Gastroesophageal sphincter (tissue), 4 donors: ENCODE results near the gene SDK2. TPM values are rescaled to one million over a fixed set of nuclear protein-coding genes. Genes with fewer than 3 reads are reported as not detected.

Experiments used
- ATAC-seq: fragments of 150-250 bp; one replicate; pipeline ENCODE4 v1.9.1; 2016; ENCODE audit warnings: mild to moderate bottlenecking, moderate library complexity
- H3K27ac ChIP-seq, 4 donors: fragments of 200-600 bp; sonication (generic) in 3 of 4; 1 replicate in 3 of 4; 2 replicates in 1 of 4; pipeline ENCODE4 v1.5.1; 2016 to 2019
- H3K27me3 ChIP-seq: fragments of 200-600 bp; sonication (generic); one replicate; pipeline ENCODE4 v1.5.1; 2019
- H3K36me3 ChIP-seq, 2 donors: fragments of 200-600 bp; sonication (generic); one replicate each; pipeline ENCODE4 v1.5.1; 2019; ENCODE audit warnings: control low read depth in 1 of 2
- H3K4me1 ChIP-seq, 3 donors: fragments of 200-600 bp; sonication (generic); 1 replicate in 2 of 3; 2 replicates in 1 of 3; pipeline ENCODE4 v1.5.1; 2016 to 2019; ENCODE audit warnings: control low read depth in 2 of 3
- H3K4me3 ChIP-seq, 2 donors: fragments of 200-600 bp; sonication (generic); one replicate each; pipeline ENCODE4 v1.5.1; 2019; ENCODE audit warnings: mild to moderate bottlenecking in 1 of 2, moderate library complexity in 1 of 2
- H3K9me3 ChIP-seq, 3 donors: fragments of 200-600 bp; sonication (generic); one replicate each; pipeline ENCODE4 v1.5.1; 2017 to 2019; ENCODE audit warnings: control low read depth in 2 of 3
- EP300 ChIP-seq: sonication (generic); formaldehyde crosslinking; IDR thresholded peaks from one replicate; pipeline ENCODE4 v1.6.1; 2017; ENCODE audit warnings: antibody characterized with exemption, mild to moderate bottlenecking
- POLR2A ChIP-seq, 2 donors: fragments of 450-650 bp; IDR thresholded peaks; one replicate each; pipeline ENCODE4 v1.6.1; 2017; ENCODE audit warnings: antibody characterized with exemption in 2 of 2, mild to moderate bottlenecking in 2 of 2, moderate library complexity in 1 of 2
- POLR2AphosphoS5 ChIP-seq: sonication (generic); formaldehyde crosslinking; IDR thresholded peaks from one replicate; pipeline ENCODE4 v1.6.1; 2017; ENCODE audit warnings: antibody characterized with exemption
- WGBS, 2 donors: methylation state at CpG; one replicate each; pipeline ENCODE4 v1.1.5; 2018; ENCODE audit warnings: low coverage in 1 of 2; 5-methylcytosine and 5-hydroxymethylcytosine counted together
- total RNA-seq, 4 donors: library from RNA; depleted of rRNA; stranded (reverse); fragments of >200 nt; gene quantifications; one replicate each; pipeline ENCODE4 v1.1.0, GENCODE V29; 2016
- TF ChIP-seq, protein P1 (sequence below), 4 experiments: fragments of 200-600 bp in 2 of 4; fragments of 450-650 bp in 2 of 4; sonication (generic) in 1 of 4; IDR thresholded peaks; one replicate each; pipeline ENCODE4 v1.5.1; 2017 to 2019; ENCODE audit warnings: antibody characterized with exemption in 4 of 4, mild to moderate bottlenecking in 2 of 4, moderate library complexity in 2 of 4

Gene SDK2
- total RNA-seq, 4 donors from 2014 or later = 0.31 to 2.0 (median 0.78) TPM

DNA sequence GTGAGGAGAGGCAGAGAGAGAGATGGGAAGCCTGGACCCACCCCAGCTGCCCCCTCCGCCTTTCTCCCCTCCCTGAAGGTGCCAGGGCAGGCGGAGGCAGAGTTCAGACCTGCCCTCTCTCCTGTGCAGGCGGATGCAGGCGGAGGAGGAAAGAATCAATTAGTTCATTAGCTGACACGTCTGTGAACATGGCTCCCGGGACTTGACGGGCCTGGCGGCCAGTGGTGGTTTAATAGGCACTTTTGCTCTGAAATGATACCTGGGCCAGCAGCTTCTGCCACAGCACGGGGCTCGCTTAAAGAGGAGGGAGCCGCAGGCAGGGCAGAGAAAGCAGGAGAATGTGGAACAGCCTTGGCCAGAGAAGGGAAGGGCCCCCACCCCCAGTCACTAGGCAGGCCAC, 98.1 kb downstream of the SDK2 start:
- no peak for ATAC-seq
- Histone ChIP-seq H3K4me1 (no peaks in the 10 kb centered on the region), H3K27me3 (peaks cover 15% of the 10 kb centered on the region), H3K4me3 (no peak overlapping the region), H3K27ac (no peak overlapping the region), H3K36me3 (no peaks in the 10 kb centered on the region), H3K9me3 (no peaks in the 10 kb centered on the region)
- TF ChIP-seq POLR2A (IDR thresholded peaks at IDR 0.05) = no peak
- TF ChIP-seq, protein P1, sequence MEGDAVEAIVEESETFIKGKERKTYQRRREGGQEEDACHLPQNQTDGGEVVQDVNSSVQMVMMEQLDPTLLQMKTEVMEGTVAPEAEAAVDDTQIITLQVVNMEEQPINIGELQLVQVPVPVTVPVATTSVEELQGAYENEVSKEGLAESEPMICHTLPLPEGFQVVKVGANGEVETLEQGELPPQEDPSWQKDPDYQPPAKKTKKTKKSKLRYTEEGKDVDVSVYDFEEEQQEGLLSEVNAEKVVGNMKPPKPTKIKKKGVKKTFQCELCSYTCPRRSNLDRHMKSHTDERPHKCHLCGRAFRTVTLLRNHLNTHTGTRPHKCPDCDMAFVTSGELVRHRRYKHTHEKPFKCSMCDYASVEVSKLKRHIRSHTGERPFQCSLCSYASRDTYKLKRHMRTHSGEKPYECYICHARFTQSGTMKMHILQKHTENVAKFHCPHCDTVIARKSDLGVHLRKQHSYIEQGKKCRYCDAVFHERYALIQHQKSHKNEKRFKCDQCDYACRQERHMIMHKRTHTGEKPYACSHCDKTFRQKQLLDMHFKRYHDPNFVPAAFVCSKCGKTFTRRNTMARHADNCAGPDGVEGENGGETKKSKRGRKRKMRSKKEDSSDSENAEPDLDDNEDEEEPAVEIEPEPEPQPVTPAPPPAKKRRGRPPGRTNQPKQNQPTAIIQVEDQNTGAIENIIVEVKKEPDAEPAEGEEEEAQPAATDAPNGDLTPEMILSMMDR (IDR thresholded peaks at IDR 0.05) = no peak
- TF ChIP-seq POLR2AphosphoS5 = no peak
- TF ChIP-seq EP300 = no peak
- WGBS, 2 donors = 100% methylated on average over 1 of the region's 11 CpGs; no CpG with 5 or more reads in 1 of the 2 donors

DNA sequence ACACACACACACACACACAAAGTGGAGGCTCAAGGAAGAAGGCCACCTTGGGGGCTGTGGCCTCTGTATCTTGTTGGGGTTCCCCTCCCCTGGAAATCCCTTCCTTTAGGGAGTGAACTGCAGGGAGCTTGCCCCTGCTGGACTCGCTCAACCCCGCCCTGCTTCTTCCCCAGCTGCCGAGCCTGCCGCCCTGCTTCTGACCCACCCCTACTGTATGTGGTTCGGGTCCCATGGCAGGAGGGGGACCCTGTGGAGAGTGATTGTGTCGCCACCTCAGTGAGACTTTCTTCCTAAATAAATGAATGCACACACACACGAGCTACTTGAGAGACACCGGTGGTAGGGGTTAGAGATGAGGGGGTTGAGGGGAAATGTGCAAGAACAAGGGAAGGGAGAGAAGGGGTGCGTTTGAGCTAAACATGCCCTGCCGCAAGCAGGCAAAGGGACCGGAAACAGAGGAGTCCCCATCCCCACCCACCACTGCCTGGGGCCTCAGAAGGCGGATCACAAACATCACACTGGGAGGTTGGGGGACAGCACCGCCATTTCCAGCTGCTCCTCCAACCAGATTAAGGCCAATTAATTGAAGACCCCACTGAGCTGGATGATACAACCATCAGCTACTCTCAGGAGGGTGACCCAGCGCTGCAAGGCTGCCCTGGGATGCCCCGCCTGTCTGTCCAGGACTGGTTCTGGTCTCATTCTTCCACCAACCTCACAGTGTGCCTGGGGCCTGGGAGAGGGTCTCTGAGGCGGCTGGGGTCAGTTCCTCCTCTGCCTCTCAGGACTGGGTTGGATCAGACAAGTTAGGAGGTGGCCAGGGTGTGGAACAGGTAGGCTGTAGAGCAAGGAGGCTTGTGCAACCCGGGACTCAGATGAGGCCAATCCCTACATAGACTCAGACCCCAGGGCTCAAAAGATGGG, 98.9 kb downstream of the SDK2 start:
- Histone ChIP-seq H3K27me3 (peaks cover 15% of the 10 kb centered on the region), H3K9me3 (no peaks in the 10 kb centered on the region), H3K27ac (no peak overlapping the region), H3K4me3 (no peak overlapping the region), H3K36me3 (no peaks in the 10 kb centered on the region), H3K4me1 (no peaks in the 10 kb centered on the region)
- TF ChIP-seq, protein P1 (IDR thresholded peaks at IDR 0.05) = no peak
- no peak for TF ChIP-seq EP300
- no peak for TF ChIP-seq POLR2A (IDR thresholded peaks at IDR 0.05)
- no peak for TF ChIP-seq POLR2AphosphoS5
- ATAC-seq = no peak
- 80 to 83% methylated on average over 2 to 6 of the region's 17 CpGs for WGBS, 2 donors

DNA sequence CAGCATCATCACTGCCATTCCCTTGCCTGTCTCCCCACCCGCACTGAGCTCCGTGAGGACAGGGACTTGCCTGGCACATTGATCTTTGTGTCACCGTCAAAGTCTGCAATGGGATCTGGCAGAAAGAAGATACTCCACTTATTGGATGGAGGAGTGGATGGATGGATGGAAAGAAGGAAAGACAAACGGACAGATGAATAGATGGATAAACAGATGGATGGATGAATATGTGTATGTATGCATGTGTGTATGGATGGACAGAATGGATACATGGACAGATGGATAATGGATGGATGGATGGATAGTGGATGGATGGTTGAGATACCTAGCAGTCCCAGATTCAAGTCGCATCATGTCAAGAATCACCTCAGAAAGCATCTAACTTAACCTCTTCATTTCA, 99.9 kb downstream of the SDK2 start:
- Histone ChIP-seq H3K9me3 (no peaks in the 10 kb centered on the region), H3K36me3 (no peaks in the 10 kb centered on the region), H3K27me3 (peaks cover 6% of the 10 kb centered on the region), H3K4me3 (no peak overlapping the region), H3K4me1 (no peaks in the 10 kb centered on the region), H3K27ac (no peak overlapping the region)
- WGBS, 2 donors = 85 to 89% methylated on average over 2 to 3 of the region's 5 CpGs
- no peak for ATAC-seq
- TF ChIP-seq, protein P1 (IDR thresholded peaks at IDR 0.05) = no peak
- no peak for TF ChIP-seq POLR2AphosphoS5
- TF ChIP-seq EP300 = no peak
- no peak for TF ChIP-seq POLR2A (IDR thresholded peaks at IDR 0.05)

DNA sequence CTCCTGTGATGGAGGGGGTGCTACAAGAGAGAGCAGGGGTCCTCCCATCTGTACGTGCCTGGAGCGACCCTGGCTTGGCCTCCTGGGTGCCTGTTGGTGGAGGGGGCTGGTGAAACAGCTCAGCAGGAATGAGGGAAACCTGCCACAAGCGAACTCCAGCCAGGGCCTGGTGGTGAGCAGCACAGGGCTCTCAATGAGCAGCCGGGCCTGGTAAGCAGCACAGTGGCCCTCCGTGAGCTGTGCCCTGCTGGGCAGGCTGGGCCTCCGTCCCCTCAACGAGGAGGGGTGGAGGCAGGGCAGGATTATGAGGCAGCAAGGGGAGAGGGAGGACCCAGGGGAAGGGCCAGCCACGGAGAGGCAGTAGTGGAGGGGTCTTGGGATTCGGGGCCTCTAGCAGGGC, 101.9 kb downstream of the SDK2 start:
- no peak for ATAC-seq
- no peak overlapping the region for H3K4me3 ChIP-seq
- H3K9me3 ChIP-seq = no peaks in the 10 kb centered on the region
- H3K36me3 ChIP-seq = no peaks in the 10 kb centered on the region
- no peak overlapping the region for H3K27ac ChIP-seq
- H3K4me1 ChIP-seq = no peaks in the 10 kb centered on the region
- 70% methylated on average over 2 of the region's 9 CpGs; no CpG with 5 or more reads in 1 of the 2 donors for WGBS, 2 donors
- no peak for TF ChIP-seq EP300
- TF ChIP-seq POLR2AphosphoS5 = no peak
- TF ChIP-seq, protein P1 (IDR thresholded peaks at IDR 0.05) = no peak
- no peak for TF ChIP-seq POLR2A (IDR thresholded peaks at IDR 0.05)
- no peaks in the 10 kb centered on the region for H3K27me3 ChIP-seq

DNA sequence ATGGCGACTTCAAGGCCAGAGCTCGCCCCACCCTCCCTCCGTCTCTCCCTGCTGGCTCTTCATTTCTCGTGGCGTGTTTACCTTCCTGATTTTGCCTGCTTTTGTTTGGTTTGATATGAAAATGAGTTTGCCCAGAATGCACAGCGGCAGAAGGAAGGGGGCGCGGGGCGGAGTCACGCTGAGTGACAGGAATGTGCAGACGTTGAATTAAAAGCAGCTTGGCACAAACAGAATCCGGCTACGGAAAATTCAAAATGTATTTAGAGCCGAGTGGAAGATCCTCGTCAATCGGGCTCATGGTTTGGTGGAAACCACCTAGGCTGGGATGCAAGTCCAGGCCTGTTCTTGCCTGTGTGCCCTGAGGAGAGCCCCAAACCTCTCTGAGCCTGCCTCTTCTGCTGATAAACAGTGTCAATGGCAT, 102.7 kb downstream of the SDK2 start:
- Histone ChIP-seq H3K4me3 (no peak overlapping the region), H3K27me3 (peaks cover under 1% of the 10 kb centered on the region), H3K4me1 (no peaks in the 10 kb centered on the region), H3K36me3 (no peaks in the 10 kb centered on the region), H3K27ac (no peak overlapping the region), H3K9me3 (no peaks in the 10 kb centered on the region)
- WGBS, 2 donors = 82% methylated on average over 10 of the region's 16 CpGs; no CpG with 5 or more reads in 1 of the 2 donors
- TF ChIP-seq EP300 = no peak
- ATAC-seq = no peak
